Activated naive CD4-positive, alpha-beta T cell treated with anti-CD3 and anti-CD28 coated beads, Interleukin-2, amount 50 U/mL, for 16 hours (primary cell): Measurements from ENCODE around the gene QRFPR.
"Not testable (repeated sequence)": the region's sequence is repeated elsewhere in the genome, so short reads cannot be mapped to it uniquely, and the experiment has no call there.

Source experiments
- DNase-seq: peaks from one replicate; pipeline ENCODE4 v3.0.0-alpha.2; 2020

Gene QRFPR

DNA sequence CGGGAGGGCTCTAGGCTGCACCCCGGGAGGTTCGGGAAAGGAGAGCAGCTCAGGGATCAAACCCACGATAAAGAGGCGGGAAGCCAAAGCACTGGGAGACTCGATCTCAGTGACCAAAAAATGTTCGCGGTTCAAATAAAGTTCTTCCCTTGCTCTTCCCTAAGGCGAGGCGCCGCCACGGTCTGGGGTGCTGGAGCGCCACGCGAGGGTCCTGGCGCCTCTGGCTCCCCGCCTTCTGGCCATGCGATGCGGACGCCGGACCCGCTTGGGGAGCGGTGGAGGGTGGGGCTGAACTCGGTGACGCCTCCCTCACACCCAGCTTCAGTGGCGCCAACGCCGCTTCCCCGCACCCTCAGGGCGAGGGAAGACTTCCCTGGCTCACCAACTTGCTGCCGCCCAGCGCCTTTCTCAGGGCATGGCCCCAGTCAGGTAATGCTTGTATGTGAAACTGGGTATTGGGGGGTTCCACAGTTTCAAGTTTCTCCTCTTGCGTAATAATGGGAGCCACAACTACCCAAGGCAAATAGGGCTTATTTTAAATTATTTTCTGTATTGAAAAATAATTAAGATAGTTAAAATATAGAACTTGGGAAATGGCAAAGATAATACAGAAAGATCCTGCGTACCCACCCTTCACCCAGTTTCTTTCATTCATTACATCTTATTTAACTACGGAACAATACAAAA lies at the start of gene QRFPR:
TSS of gene QRFPR (minus strand) at position 243 of the 687 bp plus-strand sequence. CDS start 371 bp downstream, outside the sequence.
- DNase-seq: no peak

DNA sequence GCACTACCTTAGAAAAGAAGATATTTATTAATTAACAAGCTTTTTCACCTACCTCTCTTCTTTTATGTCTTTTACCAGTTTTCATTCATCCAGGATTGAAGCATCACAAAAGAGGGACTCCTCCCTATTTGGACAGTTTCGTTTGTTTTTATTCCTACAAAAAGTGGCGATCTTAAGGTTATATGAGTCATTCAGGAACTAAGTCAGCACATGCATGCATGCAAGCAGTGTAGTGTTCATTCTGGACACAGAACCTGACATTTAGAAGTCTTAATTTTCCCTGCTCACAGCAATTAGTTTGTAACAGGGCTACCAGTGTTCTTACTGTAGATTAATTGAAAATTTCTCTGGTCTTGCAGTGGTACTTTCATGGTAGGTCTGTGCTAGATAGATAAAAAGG lies 47.9 kb upstream of the QRFPR start:
- DNase-seq: no peak

DNA sequence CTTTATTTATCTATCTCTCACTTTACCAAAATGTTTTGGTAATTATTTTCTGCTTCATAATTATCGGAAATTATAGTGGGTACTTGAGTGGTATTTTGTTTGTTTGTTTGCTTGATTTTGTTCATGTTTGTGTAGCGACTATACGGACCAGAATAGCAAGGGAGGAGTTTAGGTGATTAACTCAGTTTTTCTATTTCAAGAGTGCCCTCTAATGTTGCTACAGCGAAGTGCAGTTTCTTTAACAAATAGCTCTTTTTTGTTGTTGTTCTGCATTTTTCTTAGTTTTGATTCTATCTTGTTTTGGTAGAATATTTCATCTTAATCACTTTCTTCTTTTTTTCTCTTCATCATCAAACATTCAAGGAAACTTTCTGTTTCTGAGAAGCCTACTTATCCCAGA lies 40.8 kb upstream of the QRFPR start:
- no peak for DNase-seq

DNA sequence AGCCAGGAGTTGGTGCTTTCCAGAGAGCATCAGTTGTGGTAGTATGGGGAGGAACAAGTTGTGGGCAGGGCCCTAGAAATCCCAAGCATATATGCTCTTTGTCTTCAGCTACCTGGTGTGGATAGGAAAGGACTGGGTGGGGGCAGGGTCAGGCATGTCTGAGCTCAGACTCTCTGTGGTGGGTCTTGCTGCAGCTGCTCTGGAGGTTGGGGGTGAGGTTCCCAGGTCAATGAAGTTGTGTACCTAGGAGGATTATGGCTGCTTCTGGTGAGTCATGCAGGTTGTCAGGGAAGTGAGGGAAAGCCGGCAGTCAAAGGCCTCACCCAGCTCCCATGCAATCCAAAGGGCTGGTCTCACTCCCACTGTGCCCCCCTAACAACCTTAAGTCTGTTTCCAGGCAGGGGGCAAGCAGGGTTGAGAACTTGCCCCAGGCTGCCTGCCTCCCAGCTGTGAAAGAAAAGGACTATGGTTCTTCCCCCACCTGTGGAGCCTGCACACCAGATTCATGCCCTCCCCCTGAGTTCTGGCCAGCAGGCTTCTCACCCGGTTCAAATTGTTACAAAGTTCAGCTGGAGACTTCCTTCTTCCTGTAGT lies 30.4 kb upstream of the QRFPR start:
- DNase-seq: no peak

DNA sequence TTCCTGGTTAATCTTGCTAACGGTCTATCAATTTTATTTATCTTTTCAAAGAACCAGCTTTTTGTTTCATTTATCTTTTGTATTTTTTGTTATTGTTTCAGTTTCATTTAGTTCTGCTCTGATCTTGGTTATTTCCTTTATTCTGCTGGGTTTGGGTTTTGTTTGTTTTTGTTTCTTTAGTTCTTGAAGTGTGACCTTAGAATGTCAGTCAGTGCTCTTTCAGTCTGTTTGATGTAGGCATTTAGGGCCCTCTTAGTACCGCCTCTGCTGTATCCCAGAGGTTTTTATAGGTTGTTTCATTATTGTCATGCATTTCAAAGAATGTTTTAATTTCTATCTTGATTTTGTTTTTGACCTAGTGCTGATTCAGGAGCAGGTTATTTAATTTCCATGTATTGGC lies 27.7 kb upstream of the QRFPR start:
- not testable (repeated sequence) for DNase-seq

DNA sequence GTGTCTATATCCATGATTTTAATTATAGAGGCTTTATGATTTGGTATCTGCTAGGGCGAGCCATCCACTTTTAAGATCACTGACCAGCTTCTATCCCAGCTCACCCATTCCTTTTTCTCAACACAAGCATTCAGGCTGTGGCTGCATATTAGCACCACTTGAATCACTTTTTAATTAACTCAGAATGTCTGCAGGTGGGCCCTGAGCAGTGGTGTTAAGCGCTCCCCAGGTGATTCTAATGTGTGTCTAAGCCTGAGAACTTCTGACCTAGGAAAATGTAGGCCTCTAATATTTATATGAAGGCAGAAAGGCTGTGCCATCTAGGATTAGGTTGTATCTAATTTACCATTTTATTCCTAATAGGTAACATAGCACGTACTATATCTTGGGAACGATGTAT lies 19.8 kb upstream of the QRFPR start:
- no peak for DNase-seq

DNA sequence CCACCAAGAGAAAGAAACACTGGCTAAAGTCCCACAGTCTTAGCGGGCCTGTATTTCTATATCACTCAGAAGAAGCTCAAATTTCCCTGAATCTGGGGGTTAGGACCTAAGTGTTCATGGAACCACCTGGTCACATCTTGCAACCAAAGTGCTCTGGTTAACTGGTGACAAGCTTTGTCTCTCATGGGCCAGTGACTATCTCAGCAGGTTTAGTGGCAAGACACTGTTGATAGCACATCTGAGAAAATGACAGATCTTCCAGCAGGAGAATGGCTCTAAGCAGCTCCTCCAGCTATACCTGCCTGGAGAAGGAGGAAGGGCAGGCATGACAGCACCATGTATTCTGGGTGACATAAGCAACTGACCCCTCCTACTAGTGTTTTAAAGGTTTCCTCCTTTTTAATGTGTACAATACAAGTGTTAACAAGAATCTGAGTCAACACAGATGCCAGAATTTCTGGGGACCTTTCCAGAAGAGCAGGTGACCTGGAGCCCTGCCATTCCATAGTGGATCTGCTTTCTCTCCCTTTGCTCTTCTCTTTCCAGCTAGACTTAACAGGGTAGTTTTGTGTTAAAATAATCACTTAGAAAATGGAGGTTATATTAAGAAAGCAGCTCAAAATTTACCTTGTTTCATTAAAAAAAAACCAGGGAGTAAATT lies 17.3 kb upstream of the QRFPR start:
- DNase-seq: no peak

DNA sequence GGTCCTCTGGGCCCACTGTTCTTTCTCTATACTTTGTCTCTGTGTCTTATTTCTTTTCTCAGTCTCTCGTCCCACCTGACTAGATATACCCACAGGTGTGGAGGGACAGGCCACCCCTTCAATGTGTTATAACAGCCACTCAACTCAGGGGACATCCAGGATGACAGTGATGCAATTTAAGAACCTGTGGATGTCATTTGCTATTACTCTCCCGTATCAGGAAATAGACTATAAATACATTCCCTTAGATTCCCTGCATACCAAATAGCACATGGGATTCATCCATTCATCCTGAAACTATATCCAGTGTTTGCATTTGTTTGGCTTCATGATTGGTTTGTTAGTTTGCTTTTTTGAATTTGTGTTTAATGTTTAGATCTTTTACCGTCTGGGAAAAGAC lies 16.6 kb upstream of the QRFPR start:
- DNase-seq: no peak

DNA sequence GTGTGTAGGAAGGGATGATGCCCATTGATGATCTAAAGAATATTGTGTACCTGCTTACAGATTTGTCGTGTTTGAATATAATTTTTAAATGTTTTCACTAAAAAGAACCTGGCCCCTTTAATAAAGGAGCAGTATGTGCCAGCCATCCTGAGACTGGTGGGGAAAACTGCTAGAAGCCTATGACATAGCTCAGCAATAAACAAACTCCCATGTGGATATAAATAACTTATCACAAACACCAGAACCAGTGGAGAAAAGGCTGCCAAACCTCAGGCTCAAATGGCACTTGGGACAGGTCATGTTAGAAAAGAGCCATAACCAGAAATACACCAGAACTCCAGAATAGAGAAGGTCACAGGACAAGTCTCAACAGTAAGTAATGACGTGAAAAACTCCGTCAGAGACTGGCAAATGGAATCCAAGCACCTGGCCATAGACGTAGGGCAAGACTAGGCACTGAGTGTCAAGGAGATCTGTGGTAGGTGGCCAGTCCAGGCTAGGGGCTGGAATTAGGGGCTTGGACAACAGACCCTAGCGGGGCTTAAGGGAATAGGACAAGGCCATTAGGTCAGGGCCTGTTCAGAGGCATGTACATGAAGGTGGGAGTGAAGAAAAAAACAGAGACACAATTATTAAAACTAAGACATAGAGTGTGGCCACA lies 11.7 kb upstream of the QRFPR start:
- DNase-seq: no peak

DNA sequence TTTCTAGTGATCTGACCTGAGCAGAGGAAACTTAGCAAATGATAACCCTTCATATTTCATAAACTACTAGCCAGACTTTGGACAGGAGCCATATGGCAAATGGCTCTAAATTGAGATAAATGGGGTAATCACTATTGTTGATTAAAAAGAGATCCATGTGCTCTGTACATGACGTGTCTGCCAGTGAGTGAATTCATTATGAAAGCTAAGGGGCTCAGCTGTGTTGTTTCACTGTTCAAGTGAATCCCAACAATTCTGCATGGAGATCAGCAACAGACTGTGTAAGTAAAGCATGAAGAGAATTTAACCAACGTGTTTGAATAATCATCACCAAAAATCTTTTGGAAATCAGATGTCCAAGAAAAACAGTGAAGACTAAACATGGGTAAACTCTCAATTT lies 9.5 kb upstream of the QRFPR start:
- DNase-seq: no peak

DNA sequence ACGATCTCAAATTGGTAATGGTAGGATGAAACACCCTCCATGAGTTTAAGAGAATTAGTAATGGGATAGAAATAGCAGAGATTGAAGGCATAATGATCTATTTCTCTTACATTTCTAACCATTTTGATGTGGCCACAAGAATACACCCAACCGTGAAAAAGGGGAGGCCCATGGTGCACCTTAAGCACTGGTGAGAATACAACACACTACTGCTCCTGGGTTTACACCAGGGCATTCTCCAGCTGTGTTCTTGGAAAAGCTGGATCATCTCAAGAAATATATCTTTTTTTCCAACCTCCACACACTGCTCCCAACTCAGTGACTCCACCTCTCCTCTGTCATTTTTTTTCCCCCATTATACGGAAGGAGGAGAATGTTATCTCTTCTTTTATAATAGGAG lies 1.5 kb downstream of the QRFPR start:
- no peak for DNase-seq

DNA sequence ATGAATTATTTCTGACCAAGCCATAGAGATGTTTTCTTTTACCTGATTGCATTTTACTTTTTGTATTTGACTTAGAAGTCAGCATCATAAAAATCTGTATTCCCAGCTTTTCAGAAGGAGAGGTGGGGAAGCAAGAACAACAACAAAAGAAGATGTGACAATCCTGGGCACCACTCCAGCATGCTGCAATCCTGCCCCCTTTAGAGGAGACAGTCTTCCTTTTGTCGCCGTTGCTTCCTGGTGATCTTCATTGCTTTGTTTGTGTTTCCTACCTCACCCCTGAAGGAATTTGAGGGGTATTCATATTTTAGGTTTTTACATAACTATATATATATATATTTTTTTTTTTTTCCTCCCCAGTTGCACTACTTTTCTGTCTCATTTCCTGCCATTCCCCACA lies 3.7 kb downstream of the QRFPR start:
- no peak for DNase-seq

DNA sequence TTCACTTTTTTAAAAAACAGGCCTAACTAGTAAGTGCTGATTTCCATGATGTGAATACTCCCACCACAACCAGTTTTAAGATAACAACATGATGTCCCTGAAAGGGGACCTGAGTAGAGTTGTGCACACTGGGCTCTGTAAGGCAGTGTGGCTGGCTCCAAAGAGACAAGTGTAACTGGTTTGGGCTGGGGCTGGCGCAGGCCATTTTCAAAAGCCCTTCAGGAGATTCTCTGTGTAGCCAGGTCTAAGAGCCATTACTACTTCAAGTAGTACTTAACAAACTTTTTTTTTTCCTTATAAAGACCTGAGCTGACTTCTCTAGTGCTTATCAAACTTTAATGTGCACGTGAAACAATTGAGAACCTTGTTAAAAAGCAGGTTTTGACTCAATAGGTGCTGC lies 4.3 kb downstream of the QRFPR start:
- no peak for DNase-seq

DNA sequence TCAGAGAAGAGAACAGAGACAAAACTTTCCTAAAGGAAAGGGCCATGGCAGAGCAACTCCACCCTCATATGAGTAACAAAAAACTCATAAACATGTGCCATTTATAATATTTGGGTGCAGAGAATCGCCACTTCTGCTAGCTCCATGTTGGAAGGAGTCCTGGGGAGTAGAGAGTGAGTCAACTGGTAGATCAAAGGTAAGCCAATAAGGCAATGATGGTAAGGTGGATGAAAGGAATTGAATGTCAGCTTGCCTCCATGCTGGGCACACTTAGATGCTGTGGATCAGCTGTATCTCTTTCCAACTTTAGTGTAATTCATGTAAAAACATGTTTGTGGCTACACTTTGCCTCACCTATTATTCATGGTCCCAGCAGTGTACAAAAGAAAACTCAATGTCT lies 4.7 kb downstream of the QRFPR start:
- no peak for DNase-seq

DNA sequence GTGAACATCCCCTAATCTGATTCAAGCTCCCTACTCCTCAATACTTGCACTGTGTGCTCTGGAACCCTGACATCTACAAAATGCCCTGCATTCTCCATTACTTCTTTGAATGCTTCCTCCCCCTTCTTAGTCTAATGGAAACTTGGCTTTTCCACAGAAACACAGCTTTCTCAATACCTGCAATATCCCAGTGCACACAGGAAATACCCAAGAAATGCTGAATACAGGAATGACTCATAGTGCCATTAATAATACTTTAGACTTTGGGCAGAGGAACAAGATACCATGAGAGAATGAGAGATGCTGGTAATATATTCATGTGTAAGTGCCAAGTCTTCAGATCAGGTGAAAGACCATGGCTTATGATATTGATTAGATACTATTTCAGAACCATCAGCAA lies 5.6 kb downstream of the QRFPR start:
- DNase-seq: no peak

DNA sequence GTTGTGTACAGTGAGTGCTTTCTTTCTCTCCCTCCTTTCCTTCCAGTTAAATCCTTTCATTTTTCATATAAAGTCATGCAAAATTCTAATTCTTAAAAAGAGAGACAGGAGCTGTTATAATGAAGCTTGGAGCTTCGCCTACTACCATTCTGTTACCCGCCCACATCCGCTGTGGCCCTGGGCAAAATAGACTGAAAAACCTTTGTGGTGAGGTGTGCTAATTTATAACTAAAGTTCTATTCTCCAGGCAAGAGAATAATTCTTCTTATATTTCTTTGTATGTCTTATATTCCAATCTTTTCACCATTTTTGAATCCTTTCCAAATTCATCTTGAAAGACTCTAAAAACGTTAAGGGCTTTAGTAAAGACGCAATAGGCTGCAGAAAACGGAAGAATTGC lies 7.0 kb downstream of the QRFPR start:
- no peak for DNase-seq

DNA sequence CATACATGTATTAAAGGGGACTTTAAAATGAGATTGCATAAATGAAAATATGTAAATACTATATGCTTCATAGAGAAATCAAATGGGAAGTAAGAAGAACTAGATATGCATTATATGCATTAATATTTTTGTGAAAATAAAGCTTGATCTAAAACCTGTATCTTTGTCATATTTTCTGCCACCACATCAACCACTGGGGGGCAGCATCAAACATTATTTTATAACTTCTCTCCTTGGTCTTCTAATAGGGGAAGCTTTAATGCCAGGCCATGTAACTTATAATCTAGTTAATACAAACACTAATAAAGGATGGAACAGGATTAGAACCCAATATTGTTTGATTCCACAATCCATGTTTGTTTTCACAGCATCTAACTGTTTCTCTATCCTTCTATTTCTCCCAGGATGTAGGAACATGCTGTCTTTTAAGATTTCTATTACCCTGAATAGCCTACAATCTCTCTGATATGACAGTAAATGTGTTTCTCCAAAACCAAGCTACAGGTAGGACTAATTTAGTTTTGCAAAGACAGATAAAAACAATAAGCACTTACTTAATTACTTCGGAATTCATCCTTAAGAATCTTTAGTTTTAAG lies 10.0 kb downstream of the QRFPR start:
- peak; percentile 33 for DNase-seq

DNA sequence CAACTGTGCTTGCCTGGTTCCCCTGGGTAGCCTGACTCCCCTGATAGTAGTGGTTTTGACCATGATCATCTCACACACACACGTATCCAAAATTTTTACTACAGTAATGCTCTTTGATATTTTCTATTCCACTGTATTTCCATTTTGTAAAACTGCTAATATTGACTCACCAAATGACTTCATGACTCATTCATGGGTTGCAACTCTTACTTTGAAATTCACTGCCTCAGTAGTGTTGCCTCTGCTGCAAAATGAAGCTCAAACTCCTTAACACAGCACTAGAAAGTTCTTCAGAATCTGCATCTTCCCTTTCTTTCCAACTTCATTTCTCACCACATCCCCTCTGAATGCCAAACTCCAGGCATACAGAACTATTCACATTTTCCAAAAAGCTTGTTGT lies 20.3 kb downstream of the QRFPR start:
- DNase-seq: no peak

DNA sequence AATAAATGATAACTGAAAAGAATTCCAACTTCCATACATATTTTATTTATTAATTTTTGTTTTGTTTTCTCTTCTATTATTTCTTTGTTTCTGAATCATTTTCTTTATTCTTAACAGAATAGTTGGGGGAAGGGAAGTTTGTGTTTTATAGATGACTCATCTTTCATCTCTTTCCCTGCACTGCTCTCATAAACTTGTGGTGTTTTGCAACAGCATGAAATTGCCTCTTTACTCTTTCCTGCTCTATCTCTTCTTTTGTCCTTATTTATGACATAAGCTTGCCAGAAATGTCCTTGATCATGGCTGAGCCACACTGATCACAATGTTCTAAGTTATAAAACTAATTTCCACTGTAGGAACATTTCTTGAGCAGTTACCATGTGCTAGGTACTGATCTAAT lies 22.3 kb downstream of the QRFPR start:
- DNase-seq: no peak

DNA sequence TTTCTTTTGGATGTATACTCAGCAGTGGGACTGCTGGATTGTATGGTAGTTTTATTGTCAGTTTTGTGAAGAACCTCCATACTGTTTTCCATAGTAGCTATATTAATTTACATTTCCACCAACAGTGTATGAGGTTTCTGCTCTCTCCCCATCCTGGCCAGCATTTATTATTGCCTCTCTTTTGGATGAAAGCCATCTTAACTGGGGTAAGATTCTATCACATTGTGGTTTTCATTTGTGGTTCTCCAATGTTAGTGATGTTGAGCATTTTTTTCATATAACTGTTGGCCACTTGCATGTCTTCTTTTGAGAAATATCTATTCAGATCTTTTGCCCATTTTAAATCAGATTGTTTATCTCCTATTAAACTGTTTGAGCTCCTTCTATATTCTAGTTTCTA lies 27.6 kb downstream of the QRFPR start:
- no peak for DNase-seq

DNA sequence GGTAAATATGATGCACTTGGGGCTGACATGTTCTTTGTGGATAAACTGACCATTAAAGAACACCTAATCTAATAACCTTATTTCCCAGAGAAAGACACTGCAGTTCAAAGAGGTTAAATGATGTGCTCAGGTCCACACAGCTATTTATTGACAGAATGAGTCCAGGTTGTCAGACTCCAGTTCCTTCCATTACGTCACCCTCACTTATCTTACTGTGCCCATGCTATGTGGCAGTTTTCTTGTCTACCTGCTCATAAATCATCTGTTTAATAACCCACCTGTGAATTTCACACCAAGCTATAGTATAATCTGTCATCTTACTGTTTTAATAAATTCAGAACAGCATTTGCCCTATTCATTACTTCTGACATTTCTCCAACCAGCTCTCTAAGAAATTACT lies 36.7 kb downstream of the QRFPR start:
- no peak for DNase-seq

DNA sequence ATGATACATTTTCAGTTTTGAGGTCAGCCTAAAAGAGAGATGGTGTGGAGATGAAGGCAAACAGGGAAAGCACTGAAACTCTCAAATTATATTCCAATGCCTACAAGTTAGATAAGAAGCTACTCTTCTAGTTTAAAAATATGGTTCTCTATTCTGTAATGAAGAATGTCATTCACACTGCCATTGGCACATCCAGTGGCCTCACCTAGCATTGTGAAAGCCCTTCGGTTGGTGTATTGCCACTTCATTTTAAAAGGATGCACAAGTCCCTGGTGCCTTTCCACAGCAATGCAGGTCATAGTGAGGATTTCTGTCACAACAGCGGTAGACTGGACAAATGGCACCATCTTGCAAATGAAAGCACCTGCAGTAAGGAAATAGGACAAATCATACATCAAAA lies 40.6 kb downstream of the QRFPR start:
- DNase-seq: no peak

DNA sequence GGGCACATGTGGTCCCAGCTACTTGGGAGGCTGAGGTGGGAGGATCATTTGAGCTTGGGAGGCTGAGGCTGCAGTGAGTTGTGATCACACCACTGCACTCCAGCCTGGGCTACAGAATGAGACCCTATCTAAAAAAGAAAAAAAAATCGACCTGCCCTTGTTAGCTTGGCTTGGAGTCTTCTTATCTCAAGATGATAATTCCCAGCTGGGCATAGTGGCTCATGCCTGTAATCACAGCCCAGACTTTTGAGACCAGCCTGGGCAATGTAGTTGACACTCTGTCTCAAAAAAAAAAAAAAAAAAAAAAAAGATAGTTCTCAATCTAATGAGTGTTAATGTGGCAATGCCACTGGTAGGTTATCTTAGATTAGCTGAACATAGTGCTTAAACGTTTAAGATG lies 41.0 kb downstream of the QRFPR start:
- DNase-seq: no peak

DNA sequence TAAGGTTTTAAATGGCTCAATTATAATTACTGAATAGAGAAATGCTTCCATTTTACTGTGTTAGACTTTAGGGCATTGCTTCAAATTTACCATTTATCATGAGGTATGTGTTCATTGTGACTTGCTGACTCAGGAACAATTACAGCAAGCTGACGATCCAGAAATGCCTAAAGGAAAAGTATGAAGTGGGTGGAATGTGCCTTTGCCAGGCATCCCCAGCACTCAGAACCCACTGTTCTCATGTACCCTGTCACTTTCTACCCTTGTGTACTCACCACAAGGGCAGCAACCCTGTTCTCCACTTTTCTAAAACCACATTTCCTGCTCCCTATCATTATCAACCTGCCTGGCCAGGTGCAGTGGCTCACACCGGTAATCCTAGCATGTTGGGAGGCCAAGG lies 41.5 kb downstream of the QRFPR start:
- no peak for DNase-seq
